ENCODE data around the gene SYNE1. TPM values are rescaled to one million over a fixed set of nuclear protein-coding genes. Genes with fewer than 3 reads are reported as not detected.

Gene SYNE1
- total and polyA plus RNA-seq, 2 of the 8 experiments (the other 6 are each of a cell fraction or from before 2014, with no cell fraction given) = 2.8 to 5.5 TPM

- POLR2A ChIA-PET (ENCODE audit: partially characterized antibody) = interaction anchor here (0.6 kb wide), 1 partner anchor 746 kb away, joined by 3 read pairs; no protein-coding TSS in a partner anchor
- Histone ChIP-seq H3K4me1 (replicated peaks in 1 of 4; ENCODE audit: control insufficient read depth in 3 of 4, insufficient read depth in 4 of 4, low read length in 3 of 4) (no peaks in the 10 kb centered on the region), H3K9ac (replicated peaks in 1 of 4; ENCODE audit: extremely low read depth in 1 of 4, low read depth in 3 of 4, low read length in 3 of 4) (no peak overlapping the region), H3K4ac (replicated peaks; ENCODE audit: insufficient read length, low read depth, low read length) (no peak overlapping the region), H3K18ac (ENCODE audit: extremely low read depth, low read length) (no peak overlapping the region), H2BK15ac (ENCODE audit: low read length) (no peak overlapping the region), H2BK5ac (ENCODE audit: low read depth, low read length) (no peak overlapping the region), H3K79me1 (ENCODE audit: low read depth, low read length) (no peaks in the 10 kb centered on the region), H3K23me2 (ENCODE audit: low read depth, low read length) (no peaks in the 10 kb centered on the region), H3K4me2 (ENCODE audit: insufficient read depth in 1 of 2, low read depth in 2 of 2, low read length in 2 of 2) (no peak overlapping the region), H3K14ac (ENCODE audit: insufficient read length) (no peak overlapping the region), H3K9me3 (ENCODE audit: insufficient read depth in 2 of 2, low read depth in 1 of 2, low read length in 1 of 2) (no peaks in the 10 kb centered on the region), H4K91ac (replicated peaks; ENCODE audit: insufficient read length, low read length) (no peak overlapping the region), H3K27ac (ENCODE audit: low read depth, low read length) (no peak overlapping the region), H2BK120ac (replicated peaks; ENCODE audit: low read depth, low read length) (no peak overlapping the region), H3K79me2 (ENCODE audit: control insufficient read depth in 1 of 2, insufficient read depth in 2 of 2, low read length in 2 of 2) (no peaks in the 10 kb centered on the region), H3K36me3 (ENCODE audit: control insufficient read depth in 2 of 4, insufficient read depth in 4 of 4, low read length in 3 of 4) (no peaks in the 10 kb centered on the region), H2BK12ac (ENCODE audit: low read depth, low read length) (no peak overlapping the region), H2AK5ac (ENCODE audit: low read depth, low read length) (no peak overlapping the region), H4K5ac (ENCODE audit: insufficient read length, low read depth, low read length) (no peak overlapping the region), H2BK20ac (ENCODE audit: low read length) (no peak overlapping the region), H3K56ac (replicated peaks; ENCODE audit: insufficient read length, low read depth, low read length) (no peak overlapping the region), H4K20me1 (replicated peaks in 1 of 2; ENCODE audit: control insufficient read depth in 1 of 2, insufficient read depth in 2 of 2, low read length in 2 of 2) (no peaks in the 10 kb centered on the region), H3K27me3 (replicated peaks in 1 of 4; ENCODE audit: control insufficient read depth in 3 of 4, extremely low read depth in 1 of 4, insufficient read depth in 3 of 4, low read length in 3 of 4) (no peaks in the 10 kb centered on the region), H3K23ac (ENCODE audit: insufficient read length) (no peak overlapping the region), H3K4me3 (ENCODE audit: extremely low read depth in 1 of 4, insufficient read depth in 2 of 4, low read depth in 3 of 4, low read length in 4 of 4) (no peak overlapping the region), H2AFZ (ENCODE audit: low read length) (no peak overlapping the region), H4K8ac (ENCODE audit: extremely low read depth, insufficient read depth, low read length) (no peak overlapping the region)
- FAIRE-seq = no peak
- TF ChIP-seq CTBP2 (IDR thresholded peaks at IDR 0.05; ENCODE audit: borderline replicate concordance, insufficient read depth, insufficient read length, low read length) = no peak
- TF ChIP-seq YY1 (IDR thresholded peaks at IDR 0.05; ENCODE audit: low read depth, low read length) = no peak
- no peak for TF ChIP-seq CHD1 (IDR thresholded peaks at IDR 0.05; ENCODE audit: low read depth, low read length)
- TF ChIP-seq BCL11A (IDR thresholded peaks at IDR 0.05; ENCODE audit: low read depth in 2 of 2, low read length in 2 of 2) = no peak
- no peak for TF ChIP-seq MAFK (IDR thresholded peaks at IDR 0.05; ENCODE audit: low read depth, low read length)
- no peak for TF ChIP-seq TAF7 (optimal IDR thresholded peaks at IDR 0.05; ENCODE audit: borderline replicate concordance, low read depth, low read length)
- TF ChIP-seq POLR2A (IDR thresholded peaks at IDR 0.05; ENCODE audit: control extremely low read depth in 1 of 2, low read depth in 2 of 2, low read length in 2 of 2) = no peak
- TF ChIP-seq CBX8 (IDR thresholded peaks at IDR 0.05; ENCODE audit: borderline replicate concordance, low read depth, low read length) = no peak
- no peak for TF ChIP-seq JUN (IDR thresholded peaks at IDR 0.05; ENCODE audit: low read depth, low read length)
- TF ChIP-seq HDAC2 (IDR thresholded peaks at IDR 0.05; ENCODE audit: borderline replicate concordance in 1 of 2, low read depth in 2 of 2, low read length in 2 of 2) = no peak
- no peak for TF ChIP-seq GTF2F1 (IDR thresholded peaks at IDR 0.05; ENCODE audit: borderline replicate concordance, low read depth, low read length)
- TF ChIP-seq KDM4A (IDR thresholded peaks at IDR 0.05; ENCODE audit: low read depth, low read length, severe bottlenecking) = no peak
- TF ChIP-seq EP300 (IDR thresholded peaks at IDR 0.05; ENCODE audit: borderline replicate concordance in 1 of 2, low read depth in 2 of 2, low read length in 2 of 2) = no peak
- WGBS, 2 experiments (ENCODE audit: extremely low coverage in 1 of 2, insufficient coverage in 1 of 2, insufficient read length in 1 of 2, insufficient replicate concordance in 2 of 2, low coverage in 1 of 2, low lambda C conversion rate in 2 of 2, missing lambda C conversion rate in 1 of 2) = 74% methylated on average over 4 of the region's 4 CpGs; no CpG with 5 or more reads in 1 of the 2 experiments
- DNase-seq (ENCODE audit: low read depth in 1 of 2, low spot score in 2 of 2) = no peak
- CTCF ChIA-PET (ENCODE audit: partially characterized antibody) = interaction anchor here (1.1 to 1.4 kb wide), 3 partner anchors 11 to 486 kb away, joined by 3 read pairs; no protein-coding TSS in a partner anchor
Measured at GRCh38 chr6:152244998-152245630, 392.0 kb downstream of the SYNE1 start.

Data from H1 (cell line).